NK-92 (cell line): ENCODE data around the gene ZNF782.
"Not testable (repeated sequence)": the region's sequence is repeated elsewhere in the genome, so short reads cannot be mapped to it uniquely, and the experiment has no call there.

Experiments
- DNase-seq: peaks from one replicate; lab custom pipeline; 2025; ENCODE audit not compliant: unreplicated experiment; lab: John Stamatoyannopoulos, UW

Gene ZNF782

GRCh38 chr9:96853781-96854650, at the start of gene ZNF782:
TSS of gene ZNF782 (minus strand) at chr9:96854514. CDS start at chr9:96851961, 2,553 bp downstream.
- peak; percentile 38 for DNase-seq

- not testable (repeated sequence) for DNase-seq
These were observed 45.7 kb upstream of the ZNF782 start for GRCh38 chr9:96900010-96900409.

- DNase-seq: no peak
These were observed 37.8 kb upstream of the ZNF782 start for GRCh38 chr9:96892131-96892530.

- DNase-seq: no peak
These were observed 34.3 kb upstream of the ZNF782 start for GRCh38 chr9:96888591-96888990.

- DNase-seq: no peak
These were observed 31.1 kb upstream of the ZNF782 start for GRCh38 chr9:96885424-96885823.

GRCh38 chr9:96884443-96884842, 30.1 kb upstream of the ZNF782 start:
- DNase-seq: no peak

- DNase-seq: no peak
These were observed 29.6 kb upstream of the ZNF782 start for GRCh38 chr9:96883922-96884321.

GRCh38 chr9:96877269-96877668, 23.0 kb upstream of the ZNF782 start:
- DNase-seq: no peak

- no peak for DNase-seq
These were observed 21.3 kb upstream of the ZNF782 start for GRCh38 chr9:96875461-96876142.

GRCh38 chr9:96874947-96875460, 20.7 kb upstream of the ZNF782 start:
- no peak for DNase-seq

- no peak for DNase-seq
These were observed 20.0 kb upstream of the ZNF782 start for GRCh38 chr9:96874201-96874785.

- DNase-seq: no peak
These were observed 16.9 kb upstream of the ZNF782 start for GRCh38 chr9:96871176-96871575.

GRCh38 chr9:96868709-96869108, 14.4 kb upstream of the ZNF782 start:
- DNase-seq: no peak

- DNase-seq: no peak
These were observed 12.9 kb upstream of the ZNF782 start for GRCh38 chr9:96867079-96867804.

- DNase-seq: not testable (repeated sequence)
These were observed 10.9 kb upstream of the ZNF782 start for GRCh38 chr9:96865240-96865639.

- DNase-seq: no peak
These were observed 5.3 kb upstream of the ZNF782 start for GRCh38 chr9:96859461-96860198.

GRCh38 chr9:96858670-96859069, 4.4 kb upstream of the ZNF782 start:
- DNase-seq: no peak

- no peak for DNase-seq
These were observed 3.8 kb upstream of the ZNF782 start for GRCh38 chr9:96858018-96858573.

GRCh38 chr9:96856363-96857286, 2.3 kb upstream of the ZNF782 start:
- no peak for DNase-seq
